B cell (primary cell): ENCODE measurements around the gene PITRM1. TPM values are rescaled to one million over a fixed set of nuclear protein-coding genes. Genes with fewer than 3 reads are reported as not detected.

Experiments used
- ATAC-seq: fragments of 200-7000 bp; cut with Tn5 transposase; one replicate; pipeline ENCODE4 v1.10.0; 2021; ENCODE audit warnings: low read depth, mild to moderate bottlenecking, moderate number of reproducible peaks, moderate library complexity
- CTCF ChIA-PET: fragments of 350-600 bp; sonication (Branson Sonifier 250); formaldehyde crosslinking; loops from one replicate; lab custom pipeline; 2021; ENCODE audit warnings: antibody characterized with exemption, inconsistent platforms; lab: Charles Lee
- POLR2A ChIA-PET: fragments of 350-600 bp; sonication (Branson Sonifier 250); formaldehyde crosslinking; loops from one replicate; lab custom pipeline; 2021; ENCODE audit warnings: antibody characterized with exemption; lab: Charles Lee
- DNase-seq: peaks from one replicate; pipeline ENCODE4 v3.0.0; 2013
- H2AFZ ChIP-seq: 2 replicates; pipeline ENCODE4 v1.6.1; 2012; ENCODE audit warnings: mild to moderate bottlenecking, low read depth, low read length; ENCODE audit not compliant: insufficient read depth, poor library complexity, severe bottlenecking
- H3K27ac ChIP-seq, 2 donors: 1 replicate in 1 of 2; 2 replicates in 1 of 2; pipeline ENCODE4 v1.5.1; 2012 to 2013; ENCODE audit warnings: low read length in 2 of 2, mild to moderate bottlenecking in 2 of 2, moderate library complexity in 1 of 2
- H3K27me3 ChIP-seq, 4 experiments: fragments of 200-600 bp in 1 of 4; sonication (generic) in 1 of 4; replicated peaks in 1 of 4; 1 replicate in 2 of 4; 2 replicates in 2 of 4; pipeline versions ENCODE4 v1.6.1 to v1.7.0; 2013 to 2016; ENCODE audit warnings: low read length in 3 of 4, mild to moderate bottlenecking in 2 of 4, mixed read lengths in 1 of 4, moderate library complexity in 1 of 4; ENCODE audit not compliant: insufficient read depth in 4 of 4, control insufficient read depth in 3 of 4; ENCODE audit errors: control extremely low read depth in 1 of 4
- H3K36me3 ChIP-seq, 2 experiments: replicated peaks in 1 of 2; 1 replicate in 1 of 2; 2 replicates in 1 of 2; pipeline versions ENCODE4 v1.6.1 to v1.7.1; 2013; ENCODE audit warnings: low read length in 1 of 2; ENCODE audit not compliant: insufficient read depth in 2 of 2, control insufficient read depth in 1 of 2; ENCODE audit errors: control extremely low read depth in 1 of 2, extremely low read depth in 1 of 2
- H3K4me1 ChIP-seq, 2 donors: fragments of 200-600 bp in 1 of 2; sonication (generic) in 1 of 2; 1 replicate in 1 of 2; 2 replicates in 1 of 2; pipeline versions ENCODE4 v1.5.1 to v1.6.1; 2013 to 2017; ENCODE audit warnings: low read length in 2 of 2; ENCODE audit not compliant: control insufficient read depth in 2 of 2, insufficient read depth in 2 of 2
- H3K4me2 ChIP-seq: replicated peaks from 2 replicates; pipeline ENCODE3; 2012; ENCODE audit warnings: mild to moderate bottlenecking, low read depth, low read length; ENCODE audit not compliant: poor library complexity, severe bottlenecking
- H3K4me3 ChIP-seq, 5 experiments: fragments of 200-600 bp in 1 of 5; sonication (generic) in 1 of 5; 1 replicate in 3 of 5; 2 replicates in 2 of 5; pipeline versions ENCODE4 v1.5.1 to v1.7.0; 2011 to 2016; ENCODE audit warnings: low read length in 4 of 5, mild to moderate bottlenecking in 4 of 5, low read depth in 2 of 5, control low read depth in 1 of 5, moderate library complexity in 1 of 5; ENCODE audit not compliant: insufficient read depth in 1 of 5; ENCODE audit errors: control extremely low read depth in 1 of 5, extremely low read depth in 1 of 5
- H3K79me2 ChIP-seq: fragments of 200-600 bp; sonication (generic); one replicate; pipeline ENCODE4 v1.6.0; 2016; ENCODE audit warnings: low read length; ENCODE audit not compliant: control insufficient read depth, insufficient read depth
- H3K9ac ChIP-seq: fragments of 200-600 bp; sonication (generic); 2 replicates; pipeline ENCODE4 v1.6.1; 2017; ENCODE audit warnings: mild to moderate bottlenecking, low read length, moderate library complexity
- H3K9me3 ChIP-seq, 3 donors: one replicate each; pipeline versions ENCODE4 v1.6.1 to v1.7.1; 2013; ENCODE audit warnings: low read length in 2 of 3; ENCODE audit not compliant: control insufficient read depth in 2 of 3, insufficient read depth in 1 of 3; ENCODE audit errors: control extremely low read depth in 1 of 3
- H4K20me1 ChIP-seq: 2 replicates; pipeline ENCODE4 v1.6.0; 2012; ENCODE audit warnings: mild to moderate bottlenecking, low read length; ENCODE audit not compliant: insufficient read depth, control insufficient read depth, poor library complexity, severe bottlenecking
- H3K27ac Mint-ChIP-seq: one replicate; pipeline ENCODE4 v1.8.0; 2021; ENCODE audit warnings: mixed read lengths
- H3K27me3 Mint-ChIP-seq: one replicate; pipeline ENCODE4 v1.8.0; 2021; ENCODE audit warnings: mixed read lengths
- H3K4me1 Mint-ChIP-seq: one replicate; pipeline ENCODE4 v1.8.0; 2021; ENCODE audit warnings: mixed read lengths
- H3K4me3 Mint-ChIP-seq: one replicate; pipeline ENCODE4 v1.8.0; 2021; ENCODE audit warnings: mixed read lengths
- H3K9me3 Mint-ChIP-seq: one replicate; pipeline ENCODE4 v1.8.0; 2022; ENCODE audit warnings: mixed read lengths; ENCODE audit not compliant: insufficient read depth
- CTCF ChIP-seq: fragments of 200-600 bp; IDR thresholded peaks from one replicate; pipeline ENCODE4 v1.8.0; 2022; ENCODE audit warnings: antibody characterized with exemption, mild to moderate bottlenecking
- EZH2 ChIP-seq: IDR thresholded peaks from 2 replicates; pipeline ENCODE4 v1.6.1; 2012; ENCODE audit warnings: borderline replicate concordance, low read depth, mild to moderate bottlenecking, moderate library complexity, low read length; ENCODE audit not compliant: insufficient read depth, poor library complexity, severe bottlenecking
- WGBS: methylation state at CpG from one replicate; pipeline ENCODE4 v1.1.5; 2013; ENCODE audit warnings: missing lambda C conversion rate; ENCODE audit not compliant: insufficient coverage; 5-methylcytosine and 5-hydroxymethylcytosine counted together
- intact Hi-C: fragments of 100-400 bp; cut with micrococcal nuclease; formaldehyde crosslinking; loops from one replicate; pipeline ENCODE4 v1.10.0; 2022
- polyA plus RNA-seq: library from polyadenylated mRNA; depleted of rRNA; stranded (reverse); fragments of >200 nt; gene quantifications from 2 replicates; pipeline ENCODE4 v1.2.3, GENCODE V29; 2012
- total RNA-seq, 2 donors: library from RNA; stranded (reverse); fragments of 120-200 nt in 1 of 2; gene quantifications; 1 replicate in 1 of 2; 2 replicates in 1 of 2; pipeline versions ENCODE4 v1.2.3 to v1.2.4, GENCODE V29; 2013 to 2022

The PITRM1 gene
- total and polyA plus RNA-seq, 2 donors (not counting 1 experiment from before 2014, with no cell fraction given): 50.7 to 71.1 TPM

- no peaks in the 10 kb centered on the region for H3K4me1 Mint-ChIP-seq
- WGBS: no CpG with 5 or more reads among the region's 5 CpGs
- H3K27me3 Mint-ChIP-seq: no peaks in the 10 kb centered on the region
- Histone ChIP-seq H3K4me1 (no peaks in the 10 kb centered on the region), H3K27ac (no peak overlapping the region), H3K4me3 (no peak overlapping the region), H3K79me2 (no peaks in the 10 kb centered on the region), H3K9ac (no peak overlapping the region), H3K27me3 (no peaks in the 10 kb centered on the region), H3K9me3 (peaks cover 0 to 2% (median 0%) of the 10 kb centered on the region in 3 donors), H2AFZ (no peak overlapping the region), H4K20me1 (no peaks in the 10 kb centered on the region), H3K36me3 (peaks cover 5 to 64% of the 10 kb centered on the region in 2 experiments), H3K4me2 (no peak overlapping the region)
- POLR2A ChIA-PET: no interaction called here
- no peak for DNase-seq
- CTCF ChIA-PET: no interaction called here
- intact Hi-C loops: no loop called here
- H3K27ac Mint-ChIP-seq: no peak overlapping the region
- H3K9me3 Mint-ChIP-seq: no peaks in the 10 kb centered on the region
- H3K4me3 Mint-ChIP-seq: no peak overlapping the region
- ATAC-seq: no peak
- no peak for TF ChIP-seq CTCF
- TF ChIP-seq EZH2: no peak
Measured at GRCh38 chr10:3133948-3134347, 38.6 kb downstream of the PITRM1 start.

- Histone ChIP-seq H3K27ac (no peak overlapping the region), H2AFZ (no peak overlapping the region), H3K36me3 (peaks cover 1 to 55% of the 10 kb centered on the region in 2 experiments), H3K9ac (no peak overlapping the region), H4K20me1 (no peaks in the 10 kb centered on the region), H3K4me3 (no peak overlapping the region), H3K27me3 (no peaks in the 10 kb centered on the region), H3K4me1 (no peaks in the 10 kb centered on the region), H3K4me2 (no peak overlapping the region), H3K79me2 (no peaks in the 10 kb centered on the region), H3K9me3 (peaks cover 0 to 16% (median 0%) of the 10 kb centered on the region in 3 donors)
- CTCF ChIA-PET: no interaction called here
- WGBS: 97% methylated on average over 13 of the region's 22 CpGs
- ATAC-seq: no peak
- Mint-ChIP-seq H3K9me3 (no peaks in the 10 kb centered on the region), H3K27ac (no peak overlapping the region), H3K27me3 (no peaks in the 10 kb centered on the region), H3K4me3 (no peak overlapping the region), H3K4me1 (no peaks in the 10 kb centered on the region)
- no peak for DNase-seq
- intact Hi-C loops: no loop called here
- POLR2A ChIA-PET: no interaction called here
- TF ChIP-seq CTCF: no peak
- TF ChIP-seq EZH2: no peak
Measured at GRCh38 chr10:3132036-3133025, 40.3 kb downstream of the PITRM1 start.
